Myocyte (in vitro differentiated cells): ENCODE measurements around the gene BTN1A1. TPM values are rescaled to one million over a fixed set of nuclear protein-coding genes. Genes with fewer than 3 reads are reported as not detected.
"Not testable (repeated sequence)": the region's sequence is repeated elsewhere in the genome, so short reads cannot be mapped to it uniquely, and the experiment has no call there.

ENCODE experiments used
- DNase-seq: peaks from one replicate; pipeline ENCODE4 v3.0.0-alpha.2; 2012; ENCODE audit warnings: low read depth
- total RNA-seq: library from RNA; depleted of rRNA; stranded (reverse); fragments of >200 nt; gene quantifications from 2 replicates; pipeline ENCODE4 v1.2.3, GENCODE V29; 2014

The BTN1A1 gene
- total RNA-seq, 1 donor from 2014 or later, result not detected

DNA sequence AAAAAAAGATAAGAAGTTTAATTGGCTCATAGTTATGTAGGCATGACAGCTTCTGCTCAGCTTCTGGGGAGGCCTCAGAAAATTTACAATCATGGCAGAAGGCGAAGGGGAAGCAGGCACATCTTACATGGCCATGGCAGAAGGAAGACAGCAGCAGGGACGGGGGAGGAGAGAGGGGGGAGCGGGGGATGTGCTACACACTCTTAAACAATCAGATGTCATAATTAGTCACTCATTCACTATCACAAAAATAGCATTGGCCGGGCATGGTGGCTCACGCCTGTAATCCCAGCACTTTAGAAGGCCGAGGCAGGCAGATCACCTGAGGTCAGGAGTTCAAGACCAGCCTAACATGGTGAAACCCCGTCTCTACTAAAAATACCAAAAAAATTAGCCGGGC is 10.9 kb downstream of the BTN1A1 start:
- peak; percentile 22 for DNase-seq

- DNase-seq, result no peak
These were observed 14.9 kb downstream of the BTN1A1 start for GRCh38 chr6:26514984-26515383.

DNA sequence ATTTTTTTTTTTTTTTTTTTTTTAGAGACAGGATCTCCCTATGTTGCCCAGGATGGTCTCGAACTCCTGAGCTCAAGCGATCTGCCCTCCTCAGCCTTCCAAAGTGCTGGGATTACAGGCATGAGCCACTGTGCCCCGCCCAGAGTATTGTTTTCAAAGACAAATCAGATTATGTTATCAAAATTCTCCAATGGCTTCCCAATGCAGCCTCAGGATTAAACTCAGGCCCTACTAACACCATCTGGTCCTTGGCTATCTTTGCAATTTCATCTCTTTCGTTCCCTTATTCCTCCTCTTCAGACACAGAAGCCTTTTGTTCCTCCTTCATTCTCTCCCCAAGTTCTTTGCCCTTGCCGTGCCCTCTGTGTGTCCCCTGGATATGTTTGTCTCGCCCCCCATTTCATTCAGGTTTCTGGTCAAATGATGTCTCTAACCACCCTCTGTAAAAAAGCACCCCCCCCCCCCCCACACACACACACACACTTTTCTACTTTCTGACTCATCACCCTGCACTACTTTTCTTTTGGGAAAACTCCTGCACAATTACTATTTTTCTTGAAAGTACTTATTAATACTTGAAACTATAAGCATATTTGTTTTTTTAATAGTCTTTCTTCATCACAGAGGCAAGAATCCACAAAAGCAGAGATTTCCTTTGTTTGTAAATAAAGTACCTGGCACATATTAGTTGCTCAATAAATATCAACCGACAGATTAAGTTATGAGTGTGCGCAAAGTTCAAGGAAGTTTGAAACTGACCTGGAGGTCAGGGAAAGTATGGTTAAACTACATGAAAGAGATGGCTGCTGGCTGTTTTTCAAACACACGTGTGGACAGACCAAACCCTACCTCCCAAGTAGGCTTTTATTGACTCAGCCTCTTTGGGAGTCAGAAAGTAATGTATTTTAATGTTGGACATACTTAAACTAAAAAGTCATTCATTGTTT is 16.7 kb downstream of the BTN1A1 start:
- DNase-seq, result no peak

GRCh38 chr6:26519359-26519758 is 19.3 kb downstream of the BTN1A1 start:
- no peak for DNase-seq

- DNase-seq, result peak; percentile 64
These were observed 20.2 kb downstream of the BTN1A1 start for GRCh38 chr6:26520237-26520849.

GRCh38 chr6:26520850-26521599 is 20.9 kb downstream of the BTN1A1 start:
- peak; percentile 84 for DNase-seq

GRCh38 chr6:26521600-26522391 is 21.7 kb downstream of the BTN1A1 start:
- DNase-seq, result peak; percentile 73

DNA sequence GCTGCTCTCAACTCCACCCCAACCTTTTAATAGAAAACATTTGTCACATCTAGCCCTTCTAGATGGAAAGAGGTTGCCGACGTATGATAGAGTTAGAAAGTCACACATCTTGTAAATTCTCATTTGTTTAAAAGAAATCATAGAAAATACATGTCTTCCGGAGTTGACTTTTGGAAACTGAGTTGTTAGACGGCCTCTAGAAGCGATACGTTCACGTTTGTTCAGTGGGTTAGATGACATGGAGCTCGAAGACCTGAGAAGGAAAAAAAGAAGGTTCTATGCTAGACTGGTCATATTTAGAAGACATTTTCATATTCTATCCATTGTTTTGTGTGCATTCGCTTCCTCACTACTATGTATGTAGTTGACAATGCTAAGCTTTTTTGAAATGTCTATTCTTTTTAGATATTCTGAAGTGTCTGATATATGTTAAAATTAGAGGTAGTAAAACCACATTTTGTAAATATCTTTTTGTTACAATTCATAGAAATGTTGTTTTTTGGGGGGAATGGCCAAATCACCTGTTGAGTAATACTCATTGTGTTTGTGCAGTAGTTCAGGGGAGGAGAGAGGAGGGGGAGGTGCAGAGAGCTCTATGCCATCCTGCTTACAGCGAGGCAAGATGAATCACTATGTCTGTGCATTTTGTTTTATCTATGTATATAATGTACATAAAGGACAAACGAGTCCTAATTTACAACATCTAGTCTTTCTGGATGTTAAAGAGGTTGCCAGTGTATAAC is 22.6 kb downstream of the BTN1A1 start:
- not testable (repeated sequence) for DNase-seq

DNA sequence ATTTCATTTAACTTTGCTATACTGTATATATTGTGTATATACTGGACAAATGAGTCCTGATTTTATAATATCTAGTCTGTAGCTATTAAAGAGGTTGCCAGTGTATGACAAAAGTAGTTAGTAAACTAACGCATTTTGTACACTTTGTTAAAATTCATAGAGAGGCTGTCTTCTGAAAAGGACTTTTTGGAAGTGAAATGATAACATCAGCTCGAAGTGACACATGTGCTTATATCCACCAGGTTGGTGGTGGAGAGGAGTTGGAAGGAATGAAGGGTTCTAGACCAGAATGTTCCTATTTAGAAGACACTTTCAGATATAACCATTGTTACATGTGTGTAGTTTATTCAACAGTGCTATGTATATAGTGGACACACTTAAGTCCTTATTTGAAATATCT is 24.2 kb downstream of the BTN1A1 start:
- not testable (repeated sequence) for DNase-seq

GRCh38 chr6:26524722-26525370 is 24.7 kb downstream of the BTN1A1 start:
- no peak for DNase-seq

- no peak for DNase-seq
These were observed 25.7 kb downstream of the BTN1A1 start for GRCh38 chr6:26525838-26526237.

GRCh38 chr6:26526928-26527327 is 26.8 kb downstream of the BTN1A1 start:
- no peak for DNase-seq

DNA sequence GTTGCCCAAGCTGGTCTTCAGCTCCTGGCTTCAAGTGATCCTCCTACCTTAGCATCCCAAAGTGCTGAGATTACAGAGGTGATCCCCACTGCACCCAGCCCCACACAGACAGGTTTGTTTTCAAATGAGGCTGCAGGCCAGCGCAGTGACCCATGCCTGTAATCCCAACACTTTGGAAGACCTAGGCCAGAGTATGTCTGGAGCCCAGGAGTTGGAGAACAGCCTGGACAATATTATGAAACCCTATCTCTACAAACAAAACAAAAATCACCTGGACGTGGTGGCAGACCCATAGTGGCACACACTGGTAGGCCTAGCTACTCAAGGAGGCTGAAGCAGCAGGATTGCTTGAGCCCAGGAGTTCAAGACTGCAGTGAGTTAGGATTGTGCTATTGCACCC is 30.1 kb downstream of the BTN1A1 start:
- DNase-seq, result no peak

- DNase-seq, result no peak
These were observed 31.8 kb downstream of the BTN1A1 start for GRCh38 chr6:26531897-26532296.

DNA sequence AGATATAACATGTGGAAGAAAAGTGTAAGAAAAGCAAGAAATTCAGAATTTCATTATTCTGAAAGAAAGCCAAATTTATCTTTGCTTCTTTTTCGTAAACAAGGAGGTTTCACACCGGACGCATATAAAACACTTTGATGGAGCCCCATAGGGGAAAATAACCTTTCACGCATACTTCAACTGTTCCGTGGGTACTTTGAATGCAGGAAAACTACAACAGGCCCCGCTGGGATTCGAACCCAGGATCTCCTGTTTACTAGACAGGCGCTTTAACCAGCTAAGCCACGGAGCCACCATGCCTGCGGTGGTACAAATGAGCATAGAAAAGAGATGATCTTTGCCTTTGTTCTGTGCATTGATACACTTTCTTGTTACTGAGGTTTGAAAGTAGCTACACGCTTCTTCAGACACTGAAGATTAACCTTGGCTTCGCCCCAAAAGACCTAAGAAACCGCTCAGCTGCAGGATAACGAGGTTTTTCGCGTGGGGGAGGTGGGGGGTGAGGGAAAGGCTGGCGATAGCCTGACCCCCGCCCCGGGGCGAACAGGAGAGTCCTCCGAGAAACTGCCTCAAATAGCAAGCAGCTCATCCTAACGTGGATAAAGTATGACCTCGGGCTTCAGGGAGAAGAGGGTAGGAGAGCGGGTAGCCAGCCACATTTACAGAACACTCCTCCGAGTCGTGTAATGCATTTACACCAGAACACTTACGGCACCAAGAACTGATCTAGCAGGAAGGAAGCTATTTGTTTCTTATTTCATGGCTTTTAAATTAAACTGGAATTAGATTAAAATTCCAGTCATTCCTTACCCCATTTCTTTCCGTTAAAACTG is 32.8 kb downstream of the BTN1A1 start:
- peak; percentile 94 for DNase-seq

DNA sequence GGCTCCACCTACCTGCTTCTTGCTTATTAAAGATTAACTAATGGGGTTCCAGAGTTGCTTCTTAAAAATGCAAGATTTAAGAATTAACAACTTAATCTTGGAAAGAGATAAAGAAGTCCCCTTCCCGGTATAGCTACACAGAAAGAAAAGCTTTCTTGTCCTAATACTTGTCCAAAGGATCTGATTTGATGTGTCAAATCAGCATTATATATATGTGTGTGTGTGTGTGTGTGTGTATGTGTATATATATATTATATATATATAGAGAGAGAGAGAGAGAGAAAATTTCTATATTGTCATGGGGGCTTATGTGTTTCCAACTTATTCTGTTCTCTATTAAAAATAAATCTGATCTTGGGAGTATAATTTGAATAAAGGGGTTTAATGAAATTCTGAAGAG is 33.4 kb downstream of the BTN1A1 start:
- no peak for DNase-seq

- peak; percentile 72 for DNase-seq
These were observed 34.8 kb downstream of the BTN1A1 start for GRCh38 chr6:26534681-26535465.

DNA sequence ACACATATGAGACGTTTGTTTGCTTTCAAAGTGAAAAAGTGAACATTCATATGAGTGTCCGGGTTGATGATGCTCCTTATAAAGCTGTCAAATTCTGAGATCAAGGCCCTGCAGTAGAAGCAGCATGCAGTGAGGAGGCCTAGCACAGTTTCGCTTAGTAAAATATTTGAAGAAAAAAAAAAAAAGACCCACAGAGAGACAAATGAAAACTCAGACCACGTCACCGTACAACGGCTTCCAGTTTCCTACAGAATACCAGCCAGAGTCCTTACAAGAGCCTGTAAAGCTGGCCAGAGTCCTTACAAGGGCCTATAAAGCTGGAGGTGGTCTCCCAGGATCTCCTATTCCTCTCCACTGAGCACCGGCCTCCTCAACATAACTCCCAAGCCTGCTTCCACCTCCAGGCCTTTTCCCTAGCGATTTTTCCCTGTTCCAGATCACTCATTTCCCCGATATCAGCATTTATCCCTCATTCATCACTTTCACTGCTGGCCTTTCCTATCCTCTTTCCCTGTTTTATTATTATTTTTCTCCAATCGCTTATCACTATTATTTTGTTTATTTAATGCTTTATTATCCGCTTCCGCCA is 36.6 kb downstream of the BTN1A1 start:
- peak; percentile 48 for DNase-seq
